Endothelial cell of umbilical vein (primary cell): Measurements from ENCODE around the gene ANAPC5. TPM values are rescaled to one million over a fixed set of nuclear protein-coding genes. Genes with fewer than 3 reads are reported as not detected.
"Not testable (repeated sequence)": the region's sequence is repeated elsewhere in the genome, so short reads cannot be mapped to it uniquely, and the experiment has no call there.

Experiments used
- BruUV-seq: library from RNA; stranded (reverse); fragments of 400-500 nt; replicated peaks from 2 replicates; lab custom pipeline; 2021; lab: Mats Ljungman, UMichigan
- CTCF ChIA-PET: fragments of 300-600, 350-600 bp; sonication (Branson Sonifier 250); formaldehyde crosslinking; loops from one replicate; lab custom pipeline; 2021; ENCODE audit warnings: antibody characterized with exemption, inconsistent platforms; lab: Charles Lee
- POLR2A ChIA-PET: fragments of 300-600, 350-600 bp; sonication (Branson Sonifier 250); formaldehyde crosslinking; loops from one replicate; lab custom pipeline; 2021; ENCODE audit warnings: antibody characterized with exemption, inconsistent platforms; lab: Charles Lee
- DNase-seq: peaks from one replicate; pipeline ENCODE4 v3.0.0-alpha.2; 2011; ENCODE audit warnings: low read depth, low spot score
- FAIRE-seq: peaks from 2 replicates; lab custom pipeline; 2011; peaks lifted over from hg19 to GRCh38; lab: Jason Lieb, UNC
- H2AFZ ChIP-seq: 2 replicates; pipeline ENCODE4 v1.6.0; 2012; ENCODE audit warnings: low read depth, low read length, control low read depth, inconsistent platforms
- H3K27ac ChIP-seq: 2 replicates; pipeline ENCODE4 v1.5.1; 2011; ENCODE audit warnings: low read depth, mild to moderate bottlenecking, control low read depth, low read length, moderate library complexity; ENCODE audit not compliant: insufficient read depth
- H3K27me3 ChIP-seq, 2 experiments: 2 replicates each; pipeline versions ENCODE4 v1.6.0 to v1.6.1; 2011; ENCODE audit warnings: low read length in 2 of 2, mixed read lengths in 1 of 2; ENCODE audit not compliant: control insufficient read depth in 2 of 2, insufficient read depth in 2 of 2
- H3K36me3 ChIP-seq, 2 experiments: 2 replicates in 1 of 2; 3 replicates in 1 of 2; pipeline ENCODE4 v1.5.1; 2011; ENCODE audit warnings: low read length in 2 of 2, mild to moderate bottlenecking in 1 of 2, moderate library complexity in 1 of 2; ENCODE audit not compliant: control insufficient read depth in 2 of 2, insufficient read depth in 2 of 2; ENCODE audit errors: extremely low read depth in 1 of 2
- H3K4me1 ChIP-seq: 3 replicates; pipeline ENCODE4 v1.5.1; 2011; ENCODE audit warnings: mild to moderate bottlenecking, low read length; ENCODE audit not compliant: control insufficient read depth, insufficient read depth; ENCODE audit errors: extremely low read depth
- H3K4me2 ChIP-seq: 2 replicates; pipeline ENCODE4 v1.6.1; 2011; ENCODE audit warnings: low read length, control low read depth, mixed read lengths; ENCODE audit not compliant: insufficient read depth
- H3K4me3 ChIP-seq, 3 experiments: fragments of 200-600 bp in 1 of 3; sonication (generic), shearing (Covaris generic) in 1 of 3; replicated peaks in 1 of 3; 2 replicates each; pipeline ENCODE4 v1.5.1; 2011 to 2016; ENCODE audit warnings: control low read depth in 3 of 3, low read length in 3 of 3, mild to moderate bottlenecking in 2 of 3, inconsistent platforms in 1 of 3, low read depth in 1 of 3, moderate library complexity in 1 of 3; ENCODE audit not compliant: insufficient read depth in 1 of 3
- H3K79me2 ChIP-seq: 2 replicates; pipeline ENCODE4 v1.6.0; 2012; ENCODE audit warnings: low read length, inconsistent platforms; ENCODE audit not compliant: control insufficient read depth, insufficient read depth
- H3K9ac ChIP-seq: replicated peaks from 2 replicates; pipeline ENCODE3; 2011; ENCODE audit warnings: low read length, control low read depth; ENCODE audit not compliant: insufficient read depth; ENCODE audit errors: extremely low read depth
- H3K9me1 ChIP-seq: replicated peaks from 3 replicates; pipeline ENCODE4 v1.6.0; 2011; ENCODE audit warnings: mild to moderate bottlenecking, low read length; ENCODE audit not compliant: control insufficient read depth, insufficient read depth; ENCODE audit errors: extremely low read depth
- H3K9me3 ChIP-seq: replicated peaks from 2 replicates; pipeline ENCODE4 v1.5.1; 2012; ENCODE audit warnings: low read length, inconsistent platforms; ENCODE audit not compliant: control insufficient read depth, insufficient read depth
- H4K20me1 ChIP-seq: replicated peaks from 2 replicates; pipeline ENCODE3; 2011; ENCODE audit warnings: mild to moderate bottlenecking, low read length; ENCODE audit not compliant: control insufficient read depth, insufficient read depth; ENCODE audit errors: extremely low read depth
- CTCF ChIP-seq, 2 donors: IDR thresholded peaks; 1 replicate in 1 of 2; 2 replicates in 1 of 2; pipeline ENCODE4 v1.5.1; 2011; ENCODE audit warnings: low read length in 2 of 2, mild to moderate bottlenecking in 2 of 2, moderate library complexity in 2 of 2, control low read depth in 1 of 2, inconsistent platforms in 1 of 2, low read depth in 1 of 2; ENCODE audit not compliant: insufficient read depth in 1 of 2; ENCODE audit errors: extremely low read depth in 1 of 2
- EZH2 ChIP-seq: IDR thresholded peaks from 2 replicates; pipeline ENCODE4 v1.6.1; 2012; ENCODE audit warnings: borderline replicate concordance, low read depth, mild to moderate bottlenecking, moderate library complexity, low read length, inconsistent platforms; ENCODE audit not compliant: severe bottlenecking
- FOS ChIP-seq: IDR thresholded peaks from 2 replicates; pipeline ENCODE4 v1.6.1; 2011; ENCODE audit warnings: mild to moderate bottlenecking, low read length, moderate library complexity, borderline replicate concordance; ENCODE audit not compliant: insufficient read depth
- GATA2 ChIP-seq: IDR thresholded peaks from 2 replicates; pipeline ENCODE4 v1.7.0; 2011; ENCODE audit warnings: low read depth, mild to moderate bottlenecking, moderate library complexity, mixed read lengths, low read length; ENCODE audit not compliant: insufficient read length, insufficient read depth
- JUN ChIP-seq: IDR thresholded peaks from 2 replicates; pipeline ENCODE4 v1.6.1; 2011; ENCODE audit warnings: borderline replicate concordance, low read depth; ENCODE audit not compliant: insufficient read length, insufficient read depth
- POLR2A ChIP-seq: IDR thresholded peaks from 2 replicates; pipeline ENCODE4 v1.6.1; 2012; ENCODE audit warnings: low read depth, mild to moderate bottlenecking, control low read depth, low read length
- POLR2AphosphoS5 ChIP-seq: IDR thresholded peaks from 2 replicates; pipeline ENCODE4 v1.6.1; 2012; ENCODE audit warnings: low read depth, mild to moderate bottlenecking, control low read depth, low read length, moderate library complexity; ENCODE audit not compliant: insufficient read depth
- dilution Hi-C: fragments of 300-500 bp; cut with MboI; formaldehyde crosslinking; loops from one replicate; pipeline ENCODE4 v1.15.0; 2019; ENCODE audit warnings: low sequenced_read_pairs; ENCODE audit not compliant: extremely low pct_ligation_motif_present
- intact Hi-C: fragments of 100-400 bp; cut with micrococcal nuclease; formaldehyde crosslinking; loops from one replicate; pipeline ENCODE4 v1.10.0; 2022
- polyA plus RNA-seq, 4 experiments: library from polyadenylated mRNA; depleted of rRNA in 3 of 4; stranded (reverse) in 3 of 4; unstranded in 1 of 4; fragments of >200 nt; gene quantifications; 2 replicates each; pipeline versions ENCODE4 v1.2.1 to v1.2.3, GENCODE V29; 2011 to 2012; ENCODE audit warnings: missing spikeins in 1 of 4
- total RNA-seq: library from RNA; stranded (reverse); gene quantifications from 2 replicates; pipeline ENCODE4 v1.2.3, GENCODE V29; 2021

ANAPC5 gene
- total and polyA plus RNA-seq, 2 donors (not counting 3 experiments of a cell fraction or from before 2014, with no cell fraction given): 133 to 168 TPM

- Histone ChIP-seq H3K27me3 (no peaks in the 10 kb centered on the region), H4K20me1 (no peaks in the 10 kb centered on the region), H3K4me2 (no peak overlapping the region), H3K9me3 (no peaks in the 10 kb centered on the region), H3K9me1 (no peaks in the 10 kb centered on the region), H3K79me2 (peaks cover 16% of the 10 kb centered on the region), H2AFZ (no peak overlapping the region), H3K9ac (no peak overlapping the region), H3K4me1 (peaks cover 16% of the 10 kb centered on the region), H3K36me3 (no peaks in the 10 kb centered on the region), H3K4me3 (no peak overlapping the region), H3K27ac (no peak overlapping the region)
- no peak for TF ChIP-seq EZH2
- no peak for TF ChIP-seq POLR2AphosphoS5
- no peak for TF ChIP-seq JUN
- no peak for TF ChIP-seq FOS
- no peak for TF ChIP-seq POLR2A
- TF ChIP-seq GATA2: no peak
- TF ChIP-seq CTCF (IDR thresholded peaks at IDR 0.05; ENCODE audit: extremely low read depth in 1 of 2, insufficient read depth in 1 of 2, low read depth in 1 of 2, low read length in 2 of 2): no peak
- DNase-seq: no peak
- CTCF ChIA-PET: interaction anchor here (1.2 kb wide), 2 partner anchors 23 to 35 kb away, joined by 3 read pairs; no protein-coding TSS in a partner anchor
- intact Hi-C loops (loop anchor here (5.0 kb wide), 2 partner anchors 52 to 103 kb away; partner anchors contain the start of gene RNF34), dilution Hi-C loops (no loop called here)
- FAIRE-seq: no peak
- POLR2A ChIA-PET: no interaction called here
- BruUV-seq: no TSS peak
Observed at GRCh38 chr12:121299662-121300061, 52.5 kb downstream of the ANAPC5 start.

GRCh38 chr12:121298411-121298810, 53.8 kb downstream of the ANAPC5 start:
- FAIRE-seq, H3K27me3 ChIP-seq, H3K9me3 ChIP-seq, H3K9me1 ChIP-seq, H3K4me2 ChIP-seq, H3K4me3 ChIP-seq, H3K36me3 ChIP-seq, H2AFZ ChIP-seq, H4K20me1 ChIP-seq, DNase-seq, BruUV-seq, dilution Hi-C loops, H3K27ac ChIP-seq, H3K9ac ChIP-seq: not testable (repeated sequence)
- H3K79me2 ChIP-seq: peaks cover 25% of the 10 kb centered on the region
- H3K4me1 ChIP-seq: peaks cover 16% of the 10 kb centered on the region
- CTCF ChIA-PET: interaction anchor here (0.9 to 2.4 kb wide), 2 partner anchors 12 to 22 kb away, joined by 3 to 7 read pairs; no protein-coding TSS in a partner anchor
- intact Hi-C loops: loop anchor here (5.0 kb wide), 2 partner anchors 51 to 104 kb away; partner anchors contain the start of gene RNF34
- POLR2A ChIA-PET: interaction anchor here (1.1 kb wide), 1 partner anchor 8 kb away, joined by 10 read pairs; no protein-coding TSS in a partner anchor
